Measurements from ENCODE around the gene CCSER1.

CCSER1 gene

DNA sequence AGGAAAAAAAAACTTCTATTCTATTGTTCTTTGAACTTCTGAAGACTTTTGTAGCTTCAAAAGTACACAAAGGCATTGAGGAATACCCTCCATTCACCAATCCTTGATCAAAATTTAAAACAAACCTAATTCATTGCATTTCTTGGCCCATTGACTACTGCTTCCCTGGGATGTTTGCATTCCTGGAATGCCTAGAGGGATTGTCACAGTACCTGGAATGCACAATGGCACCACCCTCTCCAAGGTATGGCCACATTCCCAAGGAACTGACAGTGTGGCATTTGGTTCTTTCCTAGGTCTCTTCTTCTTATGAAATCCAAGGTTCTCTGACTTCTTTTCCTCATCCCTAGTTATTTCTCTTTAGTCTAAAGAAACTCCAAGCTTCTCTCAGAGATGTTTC, 600.7 kb downstream of the CCSER1 start:
- Histone ChIP-seq H4K20me1 (ENCODE audit: insufficient read depth, low read length, poor library complexity, severe bottlenecking) (no peaks in the 10 kb centered on the region), H3K36me3 (ENCODE audit: insufficient read depth, low read length) (no peaks in the 10 kb centered on the region), H3K79me2 (ENCODE audit: insufficient read depth, low read length) (no peaks in the 10 kb centered on the region), H3K9me2 (replicated peaks; ENCODE audit: low read depth, low read length) (no peaks in the 10 kb centered on the region), H3K9me3 (ENCODE audit: insufficient read depth, low read depth, low read length) (no peaks in the 10 kb centered on the region), H3K4me3 (ENCODE audit: low read length, poor library complexity, severe bottlenecking) (no peak overlapping the region), H3F3A (ENCODE audit: low read depth) (no peaks in the 10 kb centered on the region), H3K4me2 (ENCODE audit: low read depth, low read length, poor library complexity, severe bottlenecking) (no peak overlapping the region), H2AFZ (ENCODE audit: low read length) (no peak overlapping the region), H3K4me1 (ENCODE audit: insufficient read depth, low read length, poor library complexity, severe bottlenecking) (no peaks in the 10 kb centered on the region), H3K27me3 (ENCODE audit: insufficient read depth, low read length, poor library complexity, severe bottlenecking) (no peaks in the 10 kb centered on the region), H3K9ac (ENCODE audit: low read depth, low read length, poor library complexity, severe bottlenecking) (no peak overlapping the region)
- TF ChIP-seq, protein P1, sequence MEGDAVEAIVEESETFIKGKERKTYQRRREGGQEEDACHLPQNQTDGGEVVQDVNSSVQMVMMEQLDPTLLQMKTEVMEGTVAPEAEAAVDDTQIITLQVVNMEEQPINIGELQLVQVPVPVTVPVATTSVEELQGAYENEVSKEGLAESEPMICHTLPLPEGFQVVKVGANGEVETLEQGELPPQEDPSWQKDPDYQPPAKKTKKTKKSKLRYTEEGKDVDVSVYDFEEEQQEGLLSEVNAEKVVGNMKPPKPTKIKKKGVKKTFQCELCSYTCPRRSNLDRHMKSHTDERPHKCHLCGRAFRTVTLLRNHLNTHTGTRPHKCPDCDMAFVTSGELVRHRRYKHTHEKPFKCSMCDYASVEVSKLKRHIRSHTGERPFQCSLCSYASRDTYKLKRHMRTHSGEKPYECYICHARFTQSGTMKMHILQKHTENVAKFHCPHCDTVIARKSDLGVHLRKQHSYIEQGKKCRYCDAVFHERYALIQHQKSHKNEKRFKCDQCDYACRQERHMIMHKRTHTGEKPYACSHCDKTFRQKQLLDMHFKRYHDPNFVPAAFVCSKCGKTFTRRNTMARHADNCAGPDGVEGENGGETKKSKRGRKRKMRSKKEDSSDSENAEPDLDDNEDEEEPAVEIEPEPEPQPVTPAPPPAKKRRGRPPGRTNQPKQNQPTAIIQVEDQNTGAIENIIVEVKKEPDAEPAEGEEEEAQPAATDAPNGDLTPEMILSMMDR (conservative IDR thresholded peaks at IDR 0.05; ENCODE audit: low read length) = no peak
- no peak for TF ChIP-seq EZH2phosphoT487 (IDR thresholded peaks at IDR 0.05; ENCODE audit: borderline replicate concordance)

DNA sequence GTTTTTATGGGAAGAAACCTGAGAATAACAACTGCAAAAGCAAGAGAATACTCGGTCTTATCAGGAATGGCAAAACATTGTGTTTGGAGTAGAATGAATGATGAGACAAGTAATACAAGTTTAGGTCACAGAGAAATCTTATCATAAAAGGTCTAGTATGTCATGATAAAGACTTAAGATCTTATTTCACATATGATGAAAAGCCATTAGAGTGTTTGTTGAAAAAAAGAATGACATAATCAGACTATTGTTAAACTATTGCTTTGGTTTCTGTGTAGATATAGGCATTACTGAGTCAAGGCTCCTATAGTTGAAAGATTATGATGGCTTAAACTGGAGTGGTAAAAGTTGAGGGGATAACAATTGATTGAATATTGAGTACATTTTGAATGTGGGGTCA, 603.6 kb downstream of the CCSER1 start:
- TF ChIP-seq EZH2phosphoT487 (IDR thresholded peaks at IDR 0.05; ENCODE audit: borderline replicate concordance) = no peak
- TF ChIP-seq, protein P1 (conservative IDR thresholded peaks at IDR 0.05; ENCODE audit: low read length) = no peak
- H3K27me3 ChIP-seq (ENCODE audit: insufficient read depth, low read length, poor library complexity, severe bottlenecking) = no peaks in the 10 kb centered on the region
- H4K20me1 ChIP-seq (ENCODE audit: insufficient read depth, low read length, poor library complexity, severe bottlenecking) = no peaks in the 10 kb centered on the region
- no peaks in the 10 kb centered on the region for H3K4me1 ChIP-seq (ENCODE audit: insufficient read depth, low read length, poor library complexity, severe bottlenecking)
- no peak overlapping the region for H3K4me3 ChIP-seq (ENCODE audit: low read length, poor library complexity, severe bottlenecking)
- no peaks in the 10 kb centered on the region for H3K9me2 ChIP-seq (replicated peaks; ENCODE audit: low read depth, low read length)
- no peak overlapping the region for H3K9ac ChIP-seq (ENCODE audit: low read depth, low read length, poor library complexity, severe bottlenecking)
- no peaks in the 10 kb centered on the region for H3K9me3 ChIP-seq (ENCODE audit: insufficient read depth, low read depth, low read length)
- no peaks in the 10 kb centered on the region for H3F3A ChIP-seq (ENCODE audit: low read depth)
- H3K79me2 ChIP-seq (ENCODE audit: insufficient read depth, low read length) = no peaks in the 10 kb centered on the region
- H3K4me2 ChIP-seq (ENCODE audit: low read depth, low read length, poor library complexity, severe bottlenecking) = no peak overlapping the region
- H3K36me3 ChIP-seq (ENCODE audit: insufficient read depth, low read length) = no peaks in the 10 kb centered on the region
- no peak overlapping the region for H2AFZ ChIP-seq (ENCODE audit: low read length)

DNA sequence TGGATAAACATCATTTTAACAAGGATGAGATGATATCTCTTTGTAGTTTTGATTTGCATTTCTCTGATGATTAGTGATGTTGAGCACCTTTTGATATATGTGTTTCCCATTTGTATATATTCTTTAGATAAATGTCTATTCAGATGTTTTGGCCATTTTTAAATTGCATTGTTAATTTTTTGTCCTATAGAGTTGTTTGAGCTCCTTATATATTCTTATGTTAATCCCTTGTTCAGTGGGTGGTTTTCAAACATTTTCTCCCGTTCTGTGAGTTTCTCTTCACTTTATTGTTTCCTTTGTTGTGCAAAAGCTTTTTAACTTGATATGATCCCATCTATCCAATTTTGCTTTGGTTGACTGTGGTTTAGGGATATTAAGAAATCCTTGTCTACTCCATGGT, 606.0 kb downstream of the CCSER1 start:
- H3K9me3 ChIP-seq (ENCODE audit: insufficient read depth, low read depth, low read length) = no peaks in the 10 kb centered on the region
- H3K9me2 ChIP-seq (replicated peaks; ENCODE audit: low read depth, low read length) = no peaks in the 10 kb centered on the region
- H2AFZ ChIP-seq (ENCODE audit: low read length) = no peak overlapping the region
- no peaks in the 10 kb centered on the region for H4K20me1 ChIP-seq (ENCODE audit: insufficient read depth, low read length, poor library complexity, severe bottlenecking)
- no peaks in the 10 kb centered on the region for H3K4me1 ChIP-seq (ENCODE audit: insufficient read depth, low read length, poor library complexity, severe bottlenecking)
- H3K27me3 ChIP-seq (ENCODE audit: insufficient read depth, low read length, poor library complexity, severe bottlenecking) = no peaks in the 10 kb centered on the region
- no peak overlapping the region for H3K4me3 ChIP-seq (ENCODE audit: low read length, poor library complexity, severe bottlenecking)
- H3K79me2 ChIP-seq (ENCODE audit: insufficient read depth, low read length) = no peaks in the 10 kb centered on the region
- no peak overlapping the region for H3K4me2 ChIP-seq (ENCODE audit: low read depth, low read length, poor library complexity, severe bottlenecking)
- H3F3A ChIP-seq (ENCODE audit: low read depth) = no peaks in the 10 kb centered on the region
- H3K9ac ChIP-seq (ENCODE audit: low read depth, low read length, poor library complexity, severe bottlenecking) = no peak overlapping the region
- H3K36me3 ChIP-seq (ENCODE audit: insufficient read depth, low read length) = no peaks in the 10 kb centered on the region
- no peak for TF ChIP-seq EZH2phosphoT487 (IDR thresholded peaks at IDR 0.05; ENCODE audit: borderline replicate concordance)
- TF ChIP-seq, protein P1 (conservative IDR thresholded peaks at IDR 0.05; ENCODE audit: low read length) = no peak

All from Loucy (cell line).